Stimulated activated CD4-positive, alpha-beta T cell treated with anti-CD3 and anti-CD28 coated beads, Interleukin-4, amount 100 ng/mL, for 4 hours (primary cell): ENCODE data around the gene STMN3.
"Not testable (repeated sequence)": the region's sequence is repeated elsewhere in the genome, so short reads cannot be mapped to it uniquely, and the experiment has no call there.

ENCODE experiments used
- DNase-seq, 2 experiments: peaks; one replicate each; pipeline ENCODE4 v3.0.0-alpha.2; 2020

STMN3 gene

DNA sequence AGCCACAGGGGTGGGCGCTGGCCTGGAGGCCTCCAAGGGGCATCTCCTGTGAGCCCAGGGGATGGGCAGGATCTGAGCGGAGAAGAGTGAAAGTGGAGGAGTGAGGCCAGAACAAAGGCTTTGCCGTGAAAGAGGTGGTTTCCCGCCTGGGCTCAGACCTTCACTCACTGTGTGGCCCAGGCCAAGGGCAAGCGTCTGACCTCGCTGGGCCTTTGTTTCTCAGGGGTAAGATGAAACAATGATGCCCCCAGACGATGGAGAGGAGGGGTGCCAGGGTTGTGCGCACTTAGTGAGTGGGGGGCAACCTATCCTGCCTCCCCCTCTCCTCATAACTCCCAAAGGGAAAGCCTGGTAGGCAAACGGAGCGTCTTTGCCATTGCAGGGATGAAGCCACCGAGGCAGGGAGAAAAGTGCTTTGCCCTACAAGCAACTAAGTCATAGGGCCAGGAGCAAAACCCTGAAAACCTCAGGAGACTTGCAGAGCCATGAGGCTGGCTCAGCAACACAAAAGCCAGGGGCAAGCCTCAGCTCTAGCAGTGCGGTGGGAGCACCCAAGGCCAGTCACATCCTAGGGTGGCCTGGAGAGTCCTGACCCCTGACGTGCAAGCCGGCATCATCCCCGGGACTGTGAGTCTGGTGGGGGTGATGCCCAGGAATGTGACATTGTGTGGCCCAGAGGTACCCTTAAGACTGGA lies 897 bp upstream of the STMN3 start:
- no peak for DNase-seq

DNA sequence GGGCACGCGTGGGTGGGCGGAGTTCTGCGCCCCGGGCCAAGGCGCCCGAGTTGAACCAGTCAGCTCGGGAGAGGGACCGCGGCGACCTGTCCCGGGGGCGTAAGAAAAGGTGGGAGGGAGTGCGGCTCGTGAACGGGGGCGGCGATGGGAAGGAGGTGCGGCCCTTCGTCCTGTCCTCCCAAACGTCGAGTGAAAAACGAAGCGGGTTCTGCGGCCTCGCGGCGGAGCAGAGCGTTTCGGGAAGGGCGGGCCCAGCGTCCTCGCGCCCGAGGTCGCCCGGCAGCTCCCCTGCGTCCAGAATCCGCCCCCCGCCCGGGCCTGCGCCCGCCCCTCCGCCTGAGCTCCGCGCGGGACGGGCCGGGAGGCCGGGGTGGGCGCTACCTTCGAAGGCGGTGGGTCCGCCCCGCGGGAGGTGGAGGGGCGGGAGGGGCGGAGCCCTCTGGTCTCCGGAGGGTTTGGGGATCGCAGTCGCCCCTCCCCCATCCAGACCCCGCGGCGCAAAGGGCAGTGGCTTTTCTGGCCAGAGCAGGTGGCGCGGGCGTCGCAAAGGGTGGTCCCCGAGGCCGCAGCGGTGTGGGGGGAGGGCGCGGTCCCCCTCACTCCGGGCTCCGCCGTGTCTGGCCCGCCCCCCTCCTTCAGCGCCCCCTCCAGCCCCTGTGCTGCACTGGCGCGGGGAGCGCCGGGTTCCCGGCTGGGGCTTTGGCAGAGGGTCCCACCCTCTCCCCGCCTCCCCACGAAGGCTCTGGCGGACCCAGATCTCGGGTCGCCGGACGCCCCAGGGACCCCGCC lies 838 bp downstream of the STMN3 start:
- DNase-seq: peak; percentile 38 to 63

DNA sequence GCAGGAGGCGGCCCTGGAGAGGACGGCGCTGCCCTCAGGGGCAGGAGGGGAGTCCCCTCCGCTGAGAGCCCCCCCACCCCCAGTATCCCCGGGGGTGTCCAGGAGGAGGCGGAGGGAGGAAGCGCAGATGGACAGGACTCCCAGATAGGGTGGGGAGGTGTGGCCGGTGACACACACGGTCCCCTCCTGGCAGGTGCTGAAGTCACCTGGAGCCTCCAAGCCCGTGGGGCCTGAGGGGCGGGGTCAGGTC lies 1.4 kb downstream of the STMN3 start:
- no peak for DNase-seq

DNA sequence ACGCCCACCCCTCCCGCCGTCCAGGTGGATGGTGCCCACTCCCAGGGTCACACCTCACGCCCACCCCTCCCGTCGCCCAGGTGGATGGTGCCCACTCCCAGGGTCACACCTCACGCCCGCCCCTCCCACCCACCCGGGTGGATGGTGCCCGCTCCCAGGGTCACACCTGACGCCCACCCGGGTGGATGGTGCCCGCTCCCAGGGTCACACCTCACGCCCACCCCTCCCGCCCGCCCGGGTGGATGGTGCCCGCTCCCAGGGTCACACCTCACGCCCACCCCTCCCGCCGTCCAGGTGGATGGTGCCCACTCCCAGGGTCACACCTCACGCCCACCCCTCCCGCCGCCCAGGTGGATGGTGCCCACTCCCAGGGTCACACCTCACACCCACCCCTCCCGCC lies 2.7 kb downstream of the STMN3 start:
- not testable (repeated sequence) for DNase-seq

DNA sequence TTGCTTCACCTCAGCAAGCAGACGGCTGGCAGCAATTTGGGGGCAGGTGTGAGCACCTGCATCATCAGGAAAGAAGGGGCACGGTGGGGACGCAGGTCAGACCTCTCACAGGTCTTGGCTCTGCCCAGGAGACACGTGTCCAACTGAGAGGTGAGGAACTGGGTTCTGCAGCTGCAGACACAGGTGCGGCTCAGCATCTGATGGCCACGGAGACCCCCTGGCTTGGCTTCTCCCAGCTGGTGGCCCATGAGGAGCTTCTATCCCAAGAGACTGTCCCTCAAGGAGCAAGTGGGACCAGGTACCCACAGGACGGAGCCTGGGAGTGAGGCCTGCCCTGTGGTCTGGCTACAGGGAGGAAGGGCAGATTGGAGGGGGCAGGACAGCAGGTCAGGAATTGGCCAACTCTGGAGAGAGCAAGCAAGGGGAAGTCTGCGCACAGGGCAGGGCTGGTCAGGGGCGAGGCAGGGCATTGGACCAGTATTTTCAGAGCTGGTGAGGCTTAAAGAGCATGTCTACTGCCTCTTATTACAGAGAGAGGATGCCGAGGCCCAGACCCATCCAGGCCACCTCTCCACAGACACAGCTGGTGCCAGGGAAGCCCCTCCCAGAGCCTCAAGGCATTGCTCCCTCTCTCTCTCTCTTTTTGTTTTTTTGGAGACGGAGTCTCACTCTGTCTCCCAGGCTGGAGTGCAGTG lies 4.2 kb downstream of the STMN3 start:
- DNase-seq: no peak

DNA sequence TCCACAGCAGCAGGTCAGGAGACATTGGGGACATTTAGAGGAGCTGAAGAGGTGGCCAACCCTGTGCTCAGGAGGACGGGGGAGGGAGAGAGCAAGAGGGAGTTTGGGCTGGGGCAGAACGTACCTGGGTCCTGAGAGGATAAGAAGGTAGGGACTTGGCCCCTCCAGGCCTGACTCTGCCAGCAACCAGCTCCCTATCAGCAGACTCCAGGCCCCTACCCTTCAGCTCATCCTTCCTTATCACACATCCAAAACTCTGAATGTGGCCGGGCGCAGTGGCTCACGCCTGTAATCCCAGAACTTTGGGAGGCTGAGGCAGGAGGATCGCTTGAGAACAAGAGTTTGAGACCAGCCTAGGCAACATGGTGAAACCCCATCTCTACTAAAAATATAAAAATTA lies 5.0 kb downstream of the STMN3 start:
- no peak for DNase-seq

DNA sequence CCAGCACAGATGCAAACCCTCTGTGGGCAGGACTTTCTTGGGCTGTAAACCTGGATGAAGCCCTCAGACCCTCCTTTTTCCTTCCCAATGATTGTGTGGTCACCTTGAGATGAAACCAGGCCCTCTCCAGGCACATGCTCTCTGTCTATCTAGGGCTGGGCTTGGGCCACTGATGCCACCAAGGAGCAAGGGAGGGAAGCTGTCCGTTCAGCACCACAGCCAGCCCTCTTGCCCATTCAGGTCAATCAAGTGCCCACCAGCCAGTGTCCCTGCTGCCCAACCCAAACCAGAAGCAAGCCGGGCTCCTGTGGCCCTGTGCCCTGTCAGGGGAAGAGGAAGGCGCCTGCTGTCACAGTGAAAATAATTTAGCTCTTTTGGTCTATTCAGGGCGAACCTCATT lies 8.0 kb downstream of the STMN3 start:
- no peak for DNase-seq

DNA sequence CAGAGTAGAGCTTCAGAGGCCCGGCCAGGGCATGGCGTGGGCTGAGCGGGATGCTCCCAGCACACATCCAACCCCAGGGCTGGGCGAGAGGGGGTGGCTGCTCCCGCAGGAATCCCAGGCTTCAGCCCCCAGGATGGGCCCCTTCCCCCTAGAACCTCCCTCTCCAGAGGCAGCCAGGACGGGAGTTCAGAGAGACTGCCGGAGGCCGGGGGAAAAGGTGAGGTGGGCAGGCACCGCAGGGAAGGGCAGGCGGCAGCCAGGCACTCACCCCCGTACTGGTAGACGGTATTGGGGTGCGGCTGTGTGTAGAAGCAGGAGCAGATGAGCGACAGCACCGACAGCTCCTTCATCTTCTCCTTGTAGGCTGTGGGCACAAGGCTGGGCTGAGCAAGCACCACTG lies 9.3 kb downstream of the STMN3 start:
- no peak for DNase-seq

DNA sequence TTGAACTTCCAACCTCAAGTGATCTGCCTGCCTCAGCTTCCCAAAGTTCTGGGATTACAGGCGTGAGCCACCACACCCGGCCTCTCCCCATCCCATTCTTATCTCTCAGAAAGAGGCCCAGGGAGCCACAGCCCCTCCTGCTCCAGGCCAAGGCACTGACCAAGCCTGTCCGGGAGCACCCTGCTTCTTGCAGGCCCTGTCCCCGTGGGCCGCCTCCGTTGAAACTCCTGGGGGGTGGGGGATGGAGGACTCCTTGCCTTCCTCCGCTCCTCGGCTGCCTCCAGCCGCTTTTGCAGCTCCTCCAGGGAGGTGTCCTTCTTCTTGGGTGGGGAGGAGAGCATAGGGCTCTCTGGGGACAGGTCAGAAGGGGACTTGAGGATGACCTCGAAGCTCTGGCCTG lies 9.7 kb downstream of the STMN3 start:
- no peak for DNase-seq

DNA sequence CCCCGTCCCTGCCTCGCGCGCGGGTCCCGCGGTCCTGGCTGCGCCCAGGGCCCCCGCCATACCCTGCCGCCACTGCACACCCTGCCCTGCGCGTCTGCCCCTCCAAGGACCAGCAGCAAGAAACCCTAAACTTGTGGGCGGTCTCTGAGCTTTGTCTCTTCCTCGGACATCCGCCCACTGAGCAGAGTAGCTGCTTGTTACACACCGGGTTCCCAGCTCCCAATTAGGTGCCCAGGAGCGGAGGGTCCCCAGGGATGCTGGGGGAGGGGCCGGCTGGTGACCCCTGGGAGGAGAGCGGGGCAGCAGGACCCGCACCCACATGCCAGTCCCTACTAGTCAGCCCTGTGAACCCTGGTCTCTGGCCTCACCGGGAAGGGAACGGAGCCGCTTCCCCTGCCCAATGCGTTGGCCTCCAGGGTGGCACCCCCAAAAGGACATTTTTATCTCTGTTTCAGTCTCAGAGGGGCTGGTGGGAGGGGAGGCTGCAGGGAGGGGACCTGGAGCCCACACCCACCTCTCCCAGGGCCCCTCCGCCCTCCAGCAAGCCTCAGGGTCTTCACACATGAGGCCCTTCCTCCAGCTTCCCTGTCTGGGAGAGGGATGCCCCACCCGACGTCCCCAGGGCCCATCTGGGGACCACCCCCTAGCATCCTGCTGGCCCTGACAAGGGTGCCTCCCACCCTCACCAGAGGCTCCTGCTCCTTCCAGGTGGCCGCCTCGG lies 10.5 kb downstream of the STMN3 start:
- DNase-seq: no peak

DNA sequence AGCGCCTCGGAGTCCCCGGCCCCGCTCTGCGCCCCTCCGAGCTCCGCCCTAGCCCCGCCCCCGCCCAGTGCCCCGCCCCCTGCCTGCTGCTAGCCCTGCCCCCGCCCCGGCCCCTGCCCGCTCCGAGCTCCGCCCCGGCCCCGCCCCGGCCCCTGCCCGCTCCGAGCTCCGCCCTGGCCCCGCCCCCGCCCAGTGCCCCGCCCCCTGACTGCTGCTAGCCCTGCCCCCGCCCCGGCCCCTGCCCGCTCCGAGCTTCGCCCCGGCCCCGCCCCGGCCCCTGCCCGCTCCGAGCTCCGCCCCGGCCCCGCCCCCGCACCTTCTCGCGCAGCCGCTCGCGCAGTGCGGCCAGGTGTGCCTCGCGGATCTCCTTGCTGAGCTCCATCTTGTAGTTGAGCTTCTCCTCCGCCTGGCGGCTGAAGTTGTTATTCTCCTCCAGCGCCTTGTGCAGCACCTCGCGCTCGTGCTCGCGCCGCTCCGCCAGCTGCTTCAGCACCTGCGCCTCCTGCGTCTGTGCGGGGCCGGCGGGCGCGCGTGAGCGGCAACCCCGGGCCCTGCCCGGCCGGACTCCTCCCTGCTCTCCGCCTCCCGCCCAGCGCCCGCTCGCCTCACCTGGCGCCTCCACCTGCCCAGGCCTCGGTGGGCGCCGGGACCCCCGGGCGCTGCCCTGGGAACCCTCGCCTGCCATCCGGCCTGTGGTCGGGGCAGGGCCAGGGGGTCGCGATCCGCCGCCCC lies 11.3 kb downstream of the STMN3 start:
- peak; percentile 97 to 99 for DNase-seq

DNA sequence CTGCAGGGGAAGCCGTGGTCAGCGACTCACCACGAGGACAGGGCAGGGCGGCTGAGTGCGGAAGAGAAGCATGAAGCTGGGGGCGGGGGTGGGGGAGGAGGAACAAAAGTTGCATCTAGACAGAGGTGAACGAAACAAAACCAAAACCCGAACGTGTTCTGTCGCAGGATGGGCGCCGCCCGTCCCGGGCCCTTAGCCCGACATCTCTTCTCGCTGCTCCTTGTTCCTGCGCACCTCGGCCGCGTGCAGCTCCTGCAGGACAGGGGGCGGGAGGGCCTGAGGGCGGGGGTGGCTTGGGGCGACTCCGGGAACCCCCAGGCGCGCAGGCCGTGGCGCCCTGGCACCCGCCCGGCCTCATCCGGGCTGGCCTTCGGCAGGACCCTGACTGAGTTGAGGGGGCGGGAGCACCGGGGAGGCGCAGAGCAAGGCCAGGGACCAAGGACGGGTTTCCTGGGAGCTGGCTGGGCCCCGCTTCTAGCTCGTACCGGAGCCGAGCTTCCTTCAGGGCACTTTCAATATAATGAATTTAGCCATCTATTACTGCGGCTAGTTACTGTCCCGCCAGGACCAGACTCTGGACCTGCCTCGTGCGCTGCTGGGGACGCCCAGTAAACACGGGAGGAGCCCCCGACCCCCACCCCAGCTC lies 12.0 kb downstream of the STMN3 start:
- peak; percentile 51 to 55 for DNase-seq

DNA sequence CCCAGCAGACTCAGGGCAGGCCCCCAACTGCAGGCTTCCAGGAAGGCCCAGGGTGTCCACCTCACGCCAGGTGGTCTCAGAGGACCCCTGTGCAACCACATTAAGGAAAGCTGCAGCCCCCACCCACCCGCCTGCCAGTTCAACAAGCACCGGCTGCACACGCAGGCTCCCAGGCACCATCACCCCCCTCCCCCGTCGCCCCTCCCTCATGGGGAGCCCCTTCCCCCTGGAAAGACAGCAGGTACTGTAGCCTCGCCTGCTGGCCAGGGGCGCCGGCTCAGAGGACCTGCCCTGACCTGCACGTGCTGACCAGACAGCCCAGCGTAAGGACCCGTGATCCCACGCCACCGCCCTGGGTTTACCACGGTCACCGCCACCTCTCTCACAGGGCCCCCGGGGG lies 12.5 kb downstream of the STMN3 start:
- not testable (repeated sequence) for DNase-seq

DNA sequence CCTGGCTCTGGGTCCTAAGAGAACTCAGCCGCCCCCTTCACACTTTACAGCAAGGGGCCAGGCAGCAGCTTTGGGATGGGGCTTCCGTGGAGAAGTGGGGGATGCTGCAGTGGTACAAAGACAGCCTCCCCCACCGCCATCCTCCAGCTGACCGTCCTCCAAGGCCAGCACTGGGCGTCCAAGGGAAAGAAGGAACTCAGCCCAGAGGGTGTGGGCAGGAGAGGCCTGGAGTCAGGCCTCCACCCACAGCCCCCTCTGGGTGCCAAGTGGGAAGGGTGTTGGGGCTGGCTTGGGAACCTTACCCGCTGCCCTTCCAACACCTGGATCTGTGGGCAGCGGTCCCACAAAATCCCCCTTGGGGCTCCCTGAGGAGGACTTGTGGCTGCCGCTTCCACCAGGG lies 13.1 kb downstream of the STMN3 start:
- DNase-seq: no peak

DNA sequence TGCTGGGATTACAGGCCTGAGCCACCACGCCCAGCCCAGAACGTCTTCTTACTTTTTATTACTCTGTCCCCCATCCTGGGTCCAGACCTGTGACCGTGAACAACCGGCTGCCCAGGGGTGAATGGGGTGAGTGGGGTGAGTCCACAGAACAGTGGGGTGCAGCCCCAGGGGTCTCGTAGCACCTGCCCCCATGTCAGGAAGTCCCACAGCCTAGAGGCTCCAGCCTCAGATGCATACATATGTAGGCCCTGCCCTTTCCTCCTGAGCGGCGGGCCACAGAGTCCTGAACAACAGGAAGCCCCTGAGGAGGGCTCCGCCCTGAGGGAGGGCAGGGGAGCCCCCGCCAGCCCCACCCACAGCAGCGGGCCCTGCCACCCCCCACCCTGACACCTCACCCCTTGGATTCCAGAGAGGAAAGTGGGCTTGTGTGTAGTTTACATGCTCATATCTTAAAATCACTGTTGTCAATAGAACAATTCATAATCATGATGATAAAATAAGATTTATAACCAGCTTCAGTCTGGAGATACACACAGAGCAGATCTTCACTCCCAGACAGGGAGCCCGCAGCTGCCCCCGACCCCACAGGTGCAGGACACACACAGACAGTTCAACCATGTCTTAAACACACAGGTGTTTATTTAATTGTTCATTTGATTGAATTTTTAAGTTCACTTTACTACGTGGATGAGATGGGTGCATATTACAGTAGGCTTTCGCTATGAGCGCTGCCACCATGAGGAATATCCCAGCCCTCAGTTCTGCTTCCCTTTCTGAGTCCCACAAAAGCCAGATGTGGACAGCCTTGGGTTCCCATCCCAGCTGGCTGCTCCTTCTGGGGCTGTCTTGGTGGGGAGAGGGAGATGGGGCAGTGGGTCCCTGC lies 13.9 kb downstream of the STMN3 start:
- peak; percentile 53 to 66 for DNase-seq

DNA sequence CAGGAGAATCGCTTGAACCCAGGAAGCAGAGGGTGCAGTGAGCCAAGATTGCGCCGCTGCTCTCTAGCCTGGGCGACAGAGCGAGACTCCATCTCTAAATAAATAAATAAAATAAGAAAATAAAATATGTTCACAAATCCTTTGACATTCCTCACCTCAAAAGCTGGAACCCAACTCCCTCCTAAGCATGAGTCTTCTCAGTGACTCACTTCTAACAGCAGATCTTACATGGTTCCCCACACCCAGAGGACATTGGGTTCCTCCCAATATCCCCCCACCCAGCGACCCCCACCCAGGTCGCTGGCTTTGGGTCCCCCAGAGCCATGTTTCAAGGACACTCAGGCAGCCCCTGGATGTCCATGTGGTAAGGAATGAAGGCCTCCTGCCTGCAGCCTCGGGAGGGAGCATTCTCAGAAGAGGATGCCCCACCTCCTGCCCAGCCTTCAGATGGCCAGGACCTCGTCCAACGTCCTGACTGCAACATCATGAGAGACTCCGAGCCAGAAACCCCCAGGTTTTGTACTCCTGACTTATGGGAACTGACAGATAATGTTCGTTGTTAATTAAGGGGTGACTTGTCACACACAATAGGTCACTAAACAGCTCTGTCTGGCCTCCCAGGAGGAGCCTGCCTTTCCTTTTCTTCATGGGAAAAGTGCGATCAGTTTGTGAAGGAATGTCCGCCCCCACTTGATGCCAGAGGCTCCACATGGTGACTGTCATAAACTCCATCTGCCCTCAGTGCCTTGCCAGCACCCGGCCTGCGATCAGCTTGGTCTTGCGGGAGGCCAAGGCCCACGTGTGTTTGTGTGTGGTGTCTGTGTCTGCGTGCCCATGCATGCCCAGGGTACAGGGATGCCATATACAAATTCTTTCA lies 16.2 kb downstream of the STMN3 start:
- DNase-seq: no peak

DNA sequence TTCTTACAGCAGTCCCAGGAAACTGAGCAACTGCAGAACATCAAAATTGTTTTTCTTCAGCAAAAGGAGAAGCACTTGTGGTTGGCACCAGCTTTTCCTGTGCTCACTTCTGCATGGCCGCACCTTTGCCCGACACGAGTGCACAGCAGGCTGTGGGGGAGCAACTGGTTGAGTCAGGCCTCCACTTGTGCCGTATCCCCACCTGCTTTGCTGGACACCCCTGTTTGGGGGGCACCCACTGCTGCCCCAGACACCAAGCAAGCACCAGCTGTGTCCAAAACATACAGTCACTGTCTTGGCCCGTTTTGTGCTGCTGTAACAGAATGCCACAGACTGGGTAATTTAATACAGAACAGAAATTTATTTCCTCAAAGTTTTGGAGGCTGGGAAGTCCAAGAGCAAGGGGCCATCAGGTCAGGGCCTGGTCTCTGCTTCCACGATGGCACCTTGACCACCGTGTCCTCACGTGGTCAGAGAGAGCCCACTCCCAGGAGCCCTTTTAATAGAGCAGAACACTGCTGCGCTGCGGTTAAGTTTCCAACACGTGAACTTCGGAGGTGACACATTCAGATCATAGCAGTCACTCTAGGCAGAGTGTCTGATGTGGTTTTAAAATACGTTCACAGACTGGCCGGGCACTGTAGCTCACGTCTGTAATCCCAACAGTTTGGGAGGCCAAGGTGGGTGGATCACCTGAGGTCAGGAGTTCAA lies 17.6 kb downstream of the STMN3 start:
- DNase-seq: peak; percentile 45 to 76

DNA sequence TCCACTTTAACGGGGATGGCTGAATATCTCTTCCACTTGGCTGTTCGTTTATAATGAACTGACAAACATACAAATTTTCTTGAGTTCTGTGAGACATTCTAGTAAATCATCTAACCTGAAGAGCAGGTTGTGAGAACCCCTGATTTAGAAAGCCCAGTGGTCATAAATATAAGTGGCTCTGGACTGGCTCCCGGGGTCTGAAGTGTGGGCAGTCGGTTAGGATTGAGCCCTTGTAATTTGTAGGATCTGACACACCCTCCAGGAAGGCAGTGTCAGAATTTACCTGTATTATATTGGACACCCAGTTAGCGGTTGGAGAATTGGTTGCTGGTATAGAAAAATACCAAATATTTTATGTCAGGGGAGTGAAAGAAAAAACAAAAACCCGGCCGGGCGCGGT lies 19.5 kb downstream of the STMN3 start:
- DNase-seq: no peak

DNA sequence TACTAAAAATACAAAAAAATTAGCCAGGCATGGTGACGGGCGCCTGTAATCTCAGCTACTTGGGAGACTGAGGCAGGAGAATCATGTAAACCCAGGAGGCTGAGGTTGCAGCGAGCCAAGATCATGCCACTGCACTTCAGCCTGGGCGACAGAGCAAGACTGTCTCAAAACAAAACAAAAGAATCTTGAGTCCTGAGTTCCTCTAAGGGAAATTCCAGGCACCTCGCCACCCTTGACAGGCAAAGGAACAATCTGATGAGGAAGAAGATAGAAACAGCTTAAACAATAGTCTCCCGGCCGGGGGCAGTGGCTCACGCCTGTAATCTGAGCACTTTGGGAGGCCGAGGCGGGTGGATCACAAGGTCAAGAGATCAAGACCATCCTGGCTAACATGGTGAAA lies 21.8 kb downstream of the STMN3 start:
- not testable (repeated sequence) for DNase-seq

DNA sequence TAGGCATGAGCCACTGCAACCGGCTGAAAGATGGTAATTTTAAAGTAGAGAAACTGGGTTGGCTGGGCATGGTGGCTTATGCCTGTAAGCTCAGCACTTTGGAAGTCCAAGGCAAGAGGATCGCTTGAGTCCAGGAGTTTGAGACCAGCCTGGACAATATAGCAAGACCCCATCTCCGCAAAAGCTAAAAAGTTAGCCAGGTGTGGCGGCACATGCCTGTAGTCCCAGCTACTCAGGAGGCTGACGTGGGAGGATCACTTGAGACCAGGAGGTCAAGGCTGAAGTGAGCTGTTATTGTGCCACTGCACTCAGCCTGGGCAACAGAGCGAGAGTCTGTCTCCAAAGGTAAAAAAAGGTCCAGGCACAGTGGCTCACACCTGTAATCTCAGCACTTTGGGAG lies 22.3 kb downstream of the STMN3 start:
- not testable (repeated sequence) for DNase-seq
